Measurements from ENCODE around the gene TENM3.

Gene TENM3

DNA sequence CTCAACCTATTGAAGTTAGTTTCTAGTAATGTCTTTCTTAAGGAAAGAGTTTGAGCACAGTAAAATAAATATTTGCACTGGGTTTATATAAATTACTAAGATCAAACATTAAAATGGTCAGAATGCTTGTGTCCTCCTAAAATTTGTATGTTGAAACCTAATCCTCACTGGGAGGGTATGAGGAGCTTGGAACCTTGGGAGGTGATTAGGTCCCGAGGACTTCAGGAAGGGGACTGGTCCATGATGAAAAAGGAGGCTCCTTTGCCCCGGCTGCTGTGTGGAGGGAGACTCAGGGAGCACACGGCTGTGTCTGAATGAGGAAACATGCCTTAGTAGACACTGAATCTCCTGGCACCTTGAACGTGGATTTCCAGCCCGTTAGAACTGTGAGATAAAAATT is 221.9 kb downstream of the TENM3 start:
- no peaks in the 10 kb centered on the region for H3K27me3 ChIP-seq (ENCODE audit: low read length)
- H3K36me3 ChIP-seq (ENCODE audit: low read length): no peaks in the 10 kb centered on the region
- H3K9me3 ChIP-seq (ENCODE audit: insufficient read depth, low read length): no peaks in the 10 kb centered on the region
- H3F3A ChIP-seq (ENCODE audit: insufficient read depth): no peaks in the 10 kb centered on the region
- H3K4me3 ChIP-seq (ENCODE audit: insufficient read depth, low read length, poor library complexity, severe bottlenecking): no peak overlapping the region
- TF ChIP-seq EZH2phosphoT487 (conservative IDR thresholded peaks at IDR 0.05; ENCODE audit: low read length): no peak
- no peak overlapping the region for H3K4me2 ChIP-seq (ENCODE audit: low read depth, low read length, poor library complexity, severe bottlenecking)
- no peaks in the 10 kb centered on the region for H3K79me2 ChIP-seq (ENCODE audit: insufficient read depth, low read length)
- no peak overlapping the region for H2AFZ ChIP-seq (ENCODE audit: low read depth, low read length, severe bottlenecking)
- no peaks in the 10 kb centered on the region for H4K20me1 ChIP-seq (ENCODE audit: low read depth, low read length)
- H3K27ac ChIP-seq (ENCODE audit: low read depth, low read length): no peak overlapping the region
- H3K9ac ChIP-seq (ENCODE audit: low read length): no peak overlapping the region
- H3K9me2 ChIP-seq (replicated peaks; ENCODE audit: insufficient read depth, low read length): no peaks in the 10 kb centered on the region

DNA sequence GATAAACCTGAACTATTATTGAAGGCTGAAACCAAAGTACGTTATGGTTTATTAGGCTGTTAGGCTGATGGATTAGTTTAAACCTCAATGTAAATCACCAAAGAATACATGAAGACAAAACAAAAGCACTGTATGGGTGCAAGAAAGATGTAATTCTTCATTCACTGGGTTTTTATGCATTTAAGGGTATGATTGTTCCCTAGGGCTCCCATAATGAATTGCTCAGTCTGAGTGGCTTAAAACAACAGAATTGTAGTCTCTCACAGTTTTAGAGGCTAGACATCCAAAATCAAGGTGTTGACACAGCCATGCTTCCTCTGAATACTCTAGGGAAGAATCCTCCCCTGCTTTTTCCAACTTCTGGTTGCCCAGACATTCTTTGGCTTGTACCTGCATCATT is 222.8 kb downstream of the TENM3 start:
- no peak overlapping the region for H2AFZ ChIP-seq (ENCODE audit: low read depth, low read length, severe bottlenecking)
- no peak overlapping the region for H3K4me2 ChIP-seq (ENCODE audit: low read depth, low read length, poor library complexity, severe bottlenecking)
- H3K27ac ChIP-seq (ENCODE audit: low read depth, low read length): no peak overlapping the region
- no peaks in the 10 kb centered on the region for H4K20me1 ChIP-seq (ENCODE audit: low read depth, low read length)
- no peaks in the 10 kb centered on the region for H3F3A ChIP-seq (ENCODE audit: insufficient read depth)
- TF ChIP-seq, protein P1, sequence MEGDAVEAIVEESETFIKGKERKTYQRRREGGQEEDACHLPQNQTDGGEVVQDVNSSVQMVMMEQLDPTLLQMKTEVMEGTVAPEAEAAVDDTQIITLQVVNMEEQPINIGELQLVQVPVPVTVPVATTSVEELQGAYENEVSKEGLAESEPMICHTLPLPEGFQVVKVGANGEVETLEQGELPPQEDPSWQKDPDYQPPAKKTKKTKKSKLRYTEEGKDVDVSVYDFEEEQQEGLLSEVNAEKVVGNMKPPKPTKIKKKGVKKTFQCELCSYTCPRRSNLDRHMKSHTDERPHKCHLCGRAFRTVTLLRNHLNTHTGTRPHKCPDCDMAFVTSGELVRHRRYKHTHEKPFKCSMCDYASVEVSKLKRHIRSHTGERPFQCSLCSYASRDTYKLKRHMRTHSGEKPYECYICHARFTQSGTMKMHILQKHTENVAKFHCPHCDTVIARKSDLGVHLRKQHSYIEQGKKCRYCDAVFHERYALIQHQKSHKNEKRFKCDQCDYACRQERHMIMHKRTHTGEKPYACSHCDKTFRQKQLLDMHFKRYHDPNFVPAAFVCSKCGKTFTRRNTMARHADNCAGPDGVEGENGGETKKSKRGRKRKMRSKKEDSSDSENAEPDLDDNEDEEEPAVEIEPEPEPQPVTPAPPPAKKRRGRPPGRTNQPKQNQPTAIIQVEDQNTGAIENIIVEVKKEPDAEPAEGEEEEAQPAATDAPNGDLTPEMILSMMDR (IDR thresholded peaks at IDR 0.05; ENCODE audit: insufficient read depth, low read length, poor library complexity, severe bottlenecking): no peak
- no peak for TF ChIP-seq EZH2phosphoT487 (conservative IDR thresholded peaks at IDR 0.05; ENCODE audit: low read length)
- no peak overlapping the region for H3K4me3 ChIP-seq (ENCODE audit: insufficient read depth, low read length, poor library complexity, severe bottlenecking)
- no peaks in the 10 kb centered on the region for H3K9me2 ChIP-seq (replicated peaks; ENCODE audit: insufficient read depth, low read length)
- no peaks in the 10 kb centered on the region for H3K27me3 ChIP-seq (ENCODE audit: low read length)
- H3K9ac ChIP-seq (ENCODE audit: low read length): no peak overlapping the region
- no peaks in the 10 kb centered on the region for H3K9me3 ChIP-seq (ENCODE audit: insufficient read depth, low read length)
- no peaks in the 10 kb centered on the region for H3K36me3 ChIP-seq (ENCODE audit: low read length)
- no peaks in the 10 kb centered on the region for H3K79me2 ChIP-seq (ENCODE audit: insufficient read depth, low read length)

DNA sequence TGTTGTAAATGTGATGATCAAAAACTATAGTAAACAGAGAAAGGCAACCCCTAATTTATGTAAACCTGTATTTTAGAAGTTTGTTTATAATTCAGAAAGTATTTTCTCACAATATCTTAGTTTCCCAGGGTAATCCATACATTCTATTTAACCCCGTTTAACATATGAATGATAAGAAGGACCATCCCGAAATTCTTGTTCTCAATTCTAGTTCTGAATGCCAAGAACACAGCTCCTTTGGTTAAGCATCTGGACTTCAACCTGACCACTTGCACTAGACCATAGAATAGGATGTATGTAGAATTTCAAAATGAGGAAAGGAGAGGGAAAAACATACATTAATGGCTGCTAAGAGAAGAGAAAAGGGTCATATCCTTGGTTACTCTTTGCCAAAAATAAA is 227.0 kb downstream of the TENM3 start:
- TF ChIP-seq EZH2phosphoT487 (conservative IDR thresholded peaks at IDR 0.05; ENCODE audit: low read length): no peak
- TF ChIP-seq, protein P1 (IDR thresholded peaks at IDR 0.05; ENCODE audit: insufficient read depth, low read length, poor library complexity, severe bottlenecking): no peak
- Histone ChIP-seq H3K27me3 (ENCODE audit: low read length) (no peaks in the 10 kb centered on the region), H3K36me3 (ENCODE audit: low read length) (no peaks in the 10 kb centered on the region), H3F3A (ENCODE audit: insufficient read depth) (no peaks in the 10 kb centered on the region), H3K79me2 (ENCODE audit: insufficient read depth, low read length) (no peaks in the 10 kb centered on the region), H3K4me3 (ENCODE audit: insufficient read depth, low read length, poor library complexity, severe bottlenecking) (no peak overlapping the region), H3K9ac (ENCODE audit: low read length) (no peak overlapping the region), H3K9me2 (replicated peaks; ENCODE audit: insufficient read depth, low read length) (no peaks in the 10 kb centered on the region), H3K27ac (ENCODE audit: low read depth, low read length) (no peak overlapping the region), H3K4me2 (ENCODE audit: low read depth, low read length, poor library complexity, severe bottlenecking) (no peak overlapping the region), H2AFZ (ENCODE audit: low read depth, low read length, severe bottlenecking) (no peak overlapping the region), H4K20me1 (ENCODE audit: low read depth, low read length) (no peaks in the 10 kb centered on the region), H3K9me3 (ENCODE audit: insufficient read depth, low read length) (no peaks in the 10 kb centered on the region)

DNA sequence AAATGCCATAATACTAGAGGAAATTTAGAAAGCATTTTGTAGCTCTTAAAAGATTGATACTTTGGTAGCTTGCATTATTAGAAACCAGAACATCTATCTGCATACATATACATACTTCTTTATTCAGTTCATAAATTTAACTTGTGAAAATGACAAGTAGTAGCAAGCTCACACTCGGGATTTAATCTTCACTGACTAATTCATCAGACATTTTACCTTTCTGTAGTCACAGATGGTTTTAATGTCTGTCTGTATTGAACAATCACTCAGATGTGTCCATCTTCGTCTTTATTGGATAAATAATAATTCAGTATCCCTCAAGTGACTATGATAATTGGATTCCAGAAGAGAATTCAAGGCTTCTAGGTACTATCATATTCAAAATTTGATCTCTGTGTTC is 232.3 kb downstream of the TENM3 start:
- no peak overlapping the region for H3K4me2 ChIP-seq (ENCODE audit: low read depth, low read length, poor library complexity, severe bottlenecking)
- H3K79me2 ChIP-seq (ENCODE audit: insufficient read depth, low read length): no peaks in the 10 kb centered on the region
- no peaks in the 10 kb centered on the region for H4K20me1 ChIP-seq (ENCODE audit: low read depth, low read length)
- H3K9me2 ChIP-seq (replicated peaks; ENCODE audit: insufficient read depth, low read length): no peaks in the 10 kb centered on the region
- H3K9ac ChIP-seq (ENCODE audit: low read length): no peak overlapping the region
- TF ChIP-seq, protein P1 (IDR thresholded peaks at IDR 0.05; ENCODE audit: insufficient read depth, low read length, poor library complexity, severe bottlenecking): no peak
- no peaks in the 10 kb centered on the region for H3F3A ChIP-seq (ENCODE audit: insufficient read depth)
- H3K9me3 ChIP-seq (ENCODE audit: insufficient read depth, low read length): no peaks in the 10 kb centered on the region
- H2AFZ ChIP-seq (ENCODE audit: low read depth, low read length, severe bottlenecking): no peak overlapping the region
- no peaks in the 10 kb centered on the region for H3K36me3 ChIP-seq (ENCODE audit: low read length)
- no peak overlapping the region for H3K4me3 ChIP-seq (ENCODE audit: insufficient read depth, low read length, poor library complexity, severe bottlenecking)
- no peaks in the 10 kb centered on the region for H3K27me3 ChIP-seq (ENCODE audit: low read length)
- H3K27ac ChIP-seq (ENCODE audit: low read depth, low read length): no peak overlapping the region
